Duodenal mucosa (tissue), 2 donors: ENCODE results near the gene CD80.

Source experiments
- H3K27ac ChIP-seq: one replicate; pipeline ENCODE4 v1.7.0; 2013; ENCODE audit warnings: low read depth, low read length
- H3K27me3 ChIP-seq, 2 donors: one replicate each; pipeline ENCODE4 v1.7.0; 2013; ENCODE audit warnings: low read length in 2 of 2, control low read depth in 1 of 2; ENCODE audit not compliant: insufficient read depth in 2 of 2, control insufficient read depth in 1 of 2
- H3K36me3 ChIP-seq, 2 donors: one replicate each; pipeline ENCODE4 v1.7.0; 2013; ENCODE audit warnings: low read length in 2 of 2, control low read depth in 1 of 2; ENCODE audit not compliant: insufficient read depth in 2 of 2, control insufficient read depth in 1 of 2
- H3K4me1 ChIP-seq, 2 donors: one replicate each; pipeline ENCODE4 v1.7.0; 2013; ENCODE audit warnings: low read length in 2 of 2, control low read depth in 1 of 2; ENCODE audit not compliant: insufficient read depth in 2 of 2, control insufficient read depth in 1 of 2
- H3K4me3 ChIP-seq, 2 donors: one replicate each; pipeline ENCODE4 v1.7.0; 2013; ENCODE audit warnings: low read length in 2 of 2, low read depth in 1 of 2
- H3K9ac ChIP-seq, 2 donors: one replicate each; pipeline ENCODE4 v1.7.0; 2013; ENCODE audit warnings: low read length in 2 of 2, low read depth in 1 of 2
- H3K9me3 ChIP-seq, 2 donors: one replicate each; pipeline ENCODE4 v1.7.0; 2013; ENCODE audit warnings: low read length in 2 of 2, control low read depth in 1 of 2; ENCODE audit not compliant: control insufficient read depth in 1 of 2

The CD80 gene

GRCh38 chr3:119550192-119550910 lies 9.1 kb downstream of the CD80 start:
- H3K9ac ChIP-seq = no peak overlapping the region
- no peaks in the 10 kb centered on the region for H3K27me3 ChIP-seq
- no peaks in the 10 kb centered on the region for H3K9me3 ChIP-seq
- H3K27ac ChIP-seq = no peak overlapping the region
- no peaks in the 10 kb centered on the region for H3K4me1 ChIP-seq
- no peaks in the 10 kb centered on the region for H3K36me3 ChIP-seq
- no peak overlapping the region for H3K4me3 ChIP-seq

- no peak overlapping the region for H3K9ac ChIP-seq
- H3K27ac ChIP-seq = no peak overlapping the region
- no peaks in the 10 kb centered on the region for H3K27me3 ChIP-seq
- H3K4me1 ChIP-seq = no peaks in the 10 kb centered on the region
- H3K36me3 ChIP-seq = no peaks in the 10 kb centered on the region
- H3K9me3 ChIP-seq = no peaks in the 10 kb centered on the region
- no peak overlapping the region for H3K4me3 ChIP-seq
Observed at GRCh38 chr3:119548341-119548740, 11.1 kb downstream of the CD80 start.

- Histone ChIP-seq H3K9ac (no peak overlapping the region), H3K27ac (no peak overlapping the region), H3K4me1 (no peaks in the 10 kb centered on the region), H3K36me3 (no peaks in the 10 kb centered on the region), H3K4me3 (no peak overlapping the region), H3K27me3 (no peaks in the 10 kb centered on the region), H3K9me3 (no peaks in the 10 kb centered on the region)
Observed at GRCh38 chr3:119547227-119547626, 12.2 kb downstream of the CD80 start.

- H3K9ac ChIP-seq = no peak overlapping the region
- H3K4me3 ChIP-seq = no peak overlapping the region
- no peaks in the 10 kb centered on the region for H3K36me3 ChIP-seq
- H3K27ac ChIP-seq = no peak overlapping the region
- no peaks in the 10 kb centered on the region for H3K4me1 ChIP-seq
- no peaks in the 10 kb centered on the region for H3K27me3 ChIP-seq
- H3K9me3 ChIP-seq = no peaks in the 10 kb centered on the region
Observed at GRCh38 chr3:119543147-119543546, 16.3 kb downstream of the CD80 start.

- Histone ChIP-seq H3K36me3 (no peaks in the 10 kb centered on the region), H3K27me3 (no peaks in the 10 kb centered on the region), H3K27ac (no peak overlapping the region), H3K4me3 (no peak overlapping the region), H3K9ac (no peak overlapping the region), H3K9me3 (no peaks in the 10 kb centered on the region), H3K4me1 (no peaks in the 10 kb centered on the region)
Observed at GRCh38 chr3:119542168-119542767, 17.1 kb downstream of the CD80 start.

GRCh38 chr3:119541547-119541946 lies 17.9 kb downstream of the CD80 start:
- Histone ChIP-seq H3K27ac (no peak overlapping the region), H3K36me3 (no peaks in the 10 kb centered on the region), H3K4me3 (no peak overlapping the region), H3K27me3 (no peaks in the 10 kb centered on the region), H3K4me1 (no peaks in the 10 kb centered on the region), H3K9me3 (no peaks in the 10 kb centered on the region), H3K9ac (no peak overlapping the region)

GRCh38 chr3:119538772-119539171 lies 20.6 kb downstream of the CD80 start:
- Histone ChIP-seq H3K27me3 (no peaks in the 10 kb centered on the region), H3K9me3 (no peaks in the 10 kb centered on the region), H3K9ac (no peak overlapping the region), H3K4me3 (no peak overlapping the region), H3K27ac (no peak overlapping the region), H3K36me3 (no peaks in the 10 kb centered on the region), H3K4me1 (no peaks in the 10 kb centered on the region)

- H3K4me1 ChIP-seq = no peaks in the 10 kb centered on the region
- no peak overlapping the region for H3K27ac ChIP-seq
- H3K9me3 ChIP-seq = no peaks in the 10 kb centered on the region
- H3K4me3 ChIP-seq = no peak overlapping the region
- no peaks in the 10 kb centered on the region for H3K36me3 ChIP-seq
- H3K27me3 ChIP-seq = no peaks in the 10 kb centered on the region
- no peak overlapping the region for H3K9ac ChIP-seq
Observed at GRCh38 chr3:119536757-119537156, 22.7 kb downstream of the CD80 start.

- Histone ChIP-seq H3K36me3 (no peaks in the 10 kb centered on the region), H3K4me3 (no peak overlapping the region), H3K9me3 (no peaks in the 10 kb centered on the region), H3K27ac (no peak overlapping the region), H3K4me1 (no peaks in the 10 kb centered on the region), H3K9ac (no peak overlapping the region), H3K27me3 (no peaks in the 10 kb centered on the region)
Observed at GRCh38 chr3:119534296-119534695, 25.1 kb downstream of the CD80 start.

GRCh38 chr3:119531151-119531550 lies 28.3 kb downstream of the CD80 start:
- Histone ChIP-seq H3K9ac (no peak overlapping the region), H3K27ac (no peak overlapping the region), H3K27me3 (no peaks in the 10 kb centered on the region), H3K9me3 (no peaks in the 10 kb centered on the region), H3K36me3 (no peaks in the 10 kb centered on the region), H3K4me1 (no peaks in the 10 kb centered on the region), H3K4me3 (no peak overlapping the region)
